ENCODE results near the gene FAM20C.

The FAM20C gene

GRCh38 chr7:176786-177459 lies 15.4 kb upstream of the FAM20C start:
- Histone ChIP-seq H3K4me1 (ENCODE audit: low read depth, poor library complexity, severe bottlenecking) (no peaks in the 10 kb centered on the region), H3K27ac (no peak overlapping the region), H3K4me3 (IDR thresholded peaks at IDR 0.05; ENCODE audit: insufficient read depth, low read depth, low read length) (no peak overlapping the region), H3K4me2 (no peak overlapping the region), H2AFZ (ENCODE audit: low read depth) (no peak overlapping the region), H3K36me3 (ENCODE audit: insufficient read depth) (no peaks in the 10 kb centered on the region), H3K9ac (no peak overlapping the region), H3K79me2 (ENCODE audit: insufficient read depth, low read depth) (no peaks in the 10 kb centered on the region), H3K27me3 (ENCODE audit: insufficient read depth, low read depth) (peaks cover 51% of the 10 kb centered on the region; the same call in 1 of the 2 replicates), H4K20me1 (ENCODE audit: insufficient read depth) (no peaks in the 10 kb centered on the region)
- no peak for TF ChIP-seq CTCF (conservative IDR thresholded peaks at IDR 0.05; ENCODE audit: low read depth, low read length)

GRCh38 chr7:178444-178843 lies 13.9 kb upstream of the FAM20C start:
- Histone ChIP-seq H3K9ac (no peak overlapping the region), H4K20me1 (ENCODE audit: insufficient read depth) (no peaks in the 10 kb centered on the region), H3K27ac (no peak overlapping the region), H3K4me3 (IDR thresholded peaks at IDR 0.05; ENCODE audit: insufficient read depth, low read depth, low read length) (no peak overlapping the region), H3K36me3 (ENCODE audit: insufficient read depth) (no peaks in the 10 kb centered on the region), H3K27me3 (ENCODE audit: insufficient read depth, low read depth) (peaks cover 56% of the 10 kb centered on the region; the same call in 1 of the 2 replicates), H3K79me2 (ENCODE audit: insufficient read depth, low read depth) (no peaks in the 10 kb centered on the region), H3K4me2 (no peak overlapping the region), H2AFZ (ENCODE audit: low read depth) (no peak overlapping the region), H3K4me1 (ENCODE audit: low read depth, poor library complexity, severe bottlenecking) (no peaks in the 10 kb centered on the region)
- no peak for TF ChIP-seq CTCF (conservative IDR thresholded peaks at IDR 0.05; ENCODE audit: low read depth, low read length)

- Histone ChIP-seq H3K4me2 (no peak overlapping the region), H3K4me1 (ENCODE audit: low read depth, poor library complexity, severe bottlenecking) (no peaks in the 10 kb centered on the region), H2AFZ (ENCODE audit: low read depth) (no peak overlapping the region), H3K9ac (no peak overlapping the region), H3K27me3 (ENCODE audit: insufficient read depth, low read depth) (peaks cover 57% of the 10 kb centered on the region; the same call in 1 of the 2 replicates), H3K4me3 (IDR thresholded peaks at IDR 0.05; ENCODE audit: insufficient read depth, low read depth, low read length) (no peak overlapping the region), H4K20me1 (ENCODE audit: insufficient read depth) (no peaks in the 10 kb centered on the region), H3K36me3 (ENCODE audit: insufficient read depth) (no peaks in the 10 kb centered on the region), H3K27ac (no peak overlapping the region), H3K79me2 (ENCODE audit: insufficient read depth, low read depth) (no peaks in the 10 kb centered on the region)
- no peak for TF ChIP-seq CTCF (conservative IDR thresholded peaks at IDR 0.05; ENCODE audit: low read depth, low read length)
Measured at GRCh38 chr7:179209-179681, 13.1 kb upstream of the FAM20C start.

GRCh38 chr7:179948-180694 lies 12.2 kb upstream of the FAM20C start:
- no peak overlapping the region for H3K4me2 ChIP-seq
- no peaks in the 10 kb centered on the region for H3K79me2 ChIP-seq (ENCODE audit: insufficient read depth, low read depth)

More at GRCh38 chr7:179948-180694, 12.2 kb upstream of the FAM20C start:
- H4K20me1 ChIP-seq (ENCODE audit: insufficient read depth): no peaks in the 10 kb centered on the region
- no peak overlapping the region for H3K4me3 ChIP-seq (IDR thresholded peaks at IDR 0.05; ENCODE audit: insufficient read depth, low read depth, low read length)
- H3K9ac ChIP-seq: no peak overlapping the region
- peaks cover 56% of the 10 kb centered on the region; the same call in 1 of the 2 replicates for H3K27me3 ChIP-seq (ENCODE audit: insufficient read depth, low read depth)
- H3K4me1 ChIP-seq (ENCODE audit: low read depth, poor library complexity, severe bottlenecking): no peaks in the 10 kb centered on the region
- no peak overlapping the region for H2AFZ ChIP-seq (ENCODE audit: low read depth)
- TF ChIP-seq CTCF (conservative IDR thresholded peaks at IDR 0.05; ENCODE audit: low read depth, low read length): no peak
- no peaks in the 10 kb centered on the region for H3K36me3 ChIP-seq (ENCODE audit: insufficient read depth)
- H3K27ac ChIP-seq: no peak overlapping the region

All from KMS-11 (cell line).